ENCODE results near the gene IRGC.

IRGC gene

DNA sequence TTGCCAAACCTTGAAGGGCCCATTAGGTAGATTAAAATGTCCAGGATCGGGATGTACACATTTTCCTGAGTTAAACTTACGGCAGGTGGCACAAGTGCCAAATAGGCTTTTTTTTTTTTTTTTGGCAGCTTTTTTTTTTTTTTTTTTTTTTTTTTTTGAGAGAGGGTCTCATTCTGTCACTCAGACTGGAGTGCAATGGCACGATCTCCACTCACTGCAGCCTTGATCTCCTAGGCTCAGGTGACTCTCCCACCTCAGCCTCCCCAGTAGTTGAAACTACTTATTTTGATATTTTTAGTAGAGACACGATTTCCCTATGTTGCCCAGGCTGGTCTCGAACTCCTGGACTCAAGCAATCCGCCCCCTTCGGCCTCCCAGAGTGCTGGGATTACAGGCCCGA, 9.0 kb downstream of the IRGC start:
- DNase-seq (ENCODE audit: low read depth in 2 of 2): no peak

DNA sequence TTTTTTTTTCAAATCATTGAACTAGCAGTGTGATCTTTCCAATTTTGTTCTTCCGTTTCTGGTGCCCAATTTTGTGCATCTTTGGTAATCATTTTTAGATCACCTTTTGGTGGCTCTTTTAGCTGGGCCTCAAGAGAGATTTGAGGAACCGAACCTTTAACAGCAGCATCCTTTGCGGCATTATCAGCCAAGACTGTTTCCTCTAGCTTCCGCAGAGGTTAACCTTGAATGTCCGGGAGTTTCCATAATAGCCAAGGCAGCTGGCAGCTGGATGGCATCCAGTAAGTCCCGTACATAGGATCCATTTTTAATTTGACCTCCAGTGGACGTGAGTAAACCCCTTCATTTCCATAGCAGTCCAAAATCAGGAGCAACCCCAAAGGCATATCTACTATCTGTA, 9.6 kb downstream of the IRGC start:
- no peak for DNase-seq (ENCODE audit: low read depth in 2 of 2)

DNA sequence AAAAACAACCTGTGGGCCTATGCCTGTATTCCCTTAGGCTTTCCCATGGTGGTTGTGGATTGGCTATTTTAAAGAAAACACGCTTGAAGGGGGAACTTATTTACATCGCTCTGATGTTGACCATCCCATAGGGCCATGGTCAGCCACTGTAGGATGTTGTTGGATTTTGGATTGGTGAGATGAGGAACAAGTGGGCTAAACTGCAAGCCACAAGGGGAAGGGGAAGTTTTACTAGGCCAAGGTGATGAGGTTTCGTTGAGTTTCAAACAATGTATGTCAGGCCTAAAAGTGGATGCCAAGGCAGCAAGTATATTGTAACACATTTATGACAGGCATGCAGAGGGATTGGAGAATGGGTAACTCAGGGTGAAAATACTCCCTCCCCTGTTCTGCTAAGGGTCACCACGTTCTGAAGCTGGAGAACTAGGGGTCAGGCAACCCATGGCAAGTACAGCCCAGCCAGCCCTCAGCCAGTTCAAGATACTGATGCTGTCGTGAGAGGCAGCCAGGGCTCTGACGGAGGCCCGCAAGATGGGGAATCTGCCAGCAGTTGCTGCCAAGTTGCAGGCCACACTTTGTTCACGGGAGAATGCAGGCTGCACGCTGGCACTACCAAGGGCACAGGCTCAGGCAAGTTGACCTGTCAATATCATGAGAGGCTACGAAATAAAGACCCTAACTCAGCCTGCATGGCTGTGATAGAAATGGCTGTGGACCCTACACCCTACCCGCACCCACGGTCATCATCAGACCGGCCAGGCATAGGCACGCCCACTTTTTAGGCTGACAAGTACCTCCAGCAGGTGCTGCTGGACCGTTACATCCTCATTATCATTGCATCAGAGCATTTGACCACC, 11.1 kb downstream of the IRGC start:
- no peak for DNase-seq (ENCODE audit: low read depth in 2 of 2)

DNA sequence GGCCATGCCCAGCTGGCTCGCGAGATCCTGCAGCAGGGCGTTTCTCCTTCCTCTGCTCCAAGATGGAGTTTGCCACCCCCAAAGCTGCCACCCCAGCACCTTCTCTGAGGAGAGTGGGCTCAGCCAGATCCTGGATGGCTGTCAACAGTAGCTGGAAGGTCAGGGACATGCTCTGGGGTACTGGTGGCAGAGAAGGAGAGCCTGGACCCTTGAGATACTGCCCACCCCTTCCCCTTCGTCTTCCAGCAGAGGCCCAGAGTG, 11.6 kb downstream of the IRGC start:
- no peak for DNase-seq (ENCODE audit: low read depth in 2 of 2)

DNA sequence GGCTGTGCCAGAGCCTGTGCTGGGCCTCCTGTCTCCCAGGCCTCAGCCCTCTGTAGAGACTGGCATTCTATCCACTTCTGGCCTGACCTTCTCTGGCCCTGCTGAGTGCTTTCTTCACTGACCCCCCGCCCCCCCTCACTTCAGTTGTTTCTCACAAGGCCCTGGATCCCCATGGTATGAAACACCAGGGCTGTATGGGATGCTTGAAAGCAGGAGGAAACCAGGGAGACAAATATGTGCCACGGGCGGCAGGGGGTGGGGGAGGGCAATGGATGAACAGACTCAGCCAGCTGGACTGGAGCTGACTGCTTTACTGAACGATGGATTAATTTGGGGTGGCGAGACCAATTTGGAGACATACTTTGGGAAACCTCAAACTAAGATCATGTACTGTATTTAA, 14.0 kb downstream of the IRGC start:
- DNase-seq (ENCODE audit: low read depth in 2 of 2): no peak

DNA sequence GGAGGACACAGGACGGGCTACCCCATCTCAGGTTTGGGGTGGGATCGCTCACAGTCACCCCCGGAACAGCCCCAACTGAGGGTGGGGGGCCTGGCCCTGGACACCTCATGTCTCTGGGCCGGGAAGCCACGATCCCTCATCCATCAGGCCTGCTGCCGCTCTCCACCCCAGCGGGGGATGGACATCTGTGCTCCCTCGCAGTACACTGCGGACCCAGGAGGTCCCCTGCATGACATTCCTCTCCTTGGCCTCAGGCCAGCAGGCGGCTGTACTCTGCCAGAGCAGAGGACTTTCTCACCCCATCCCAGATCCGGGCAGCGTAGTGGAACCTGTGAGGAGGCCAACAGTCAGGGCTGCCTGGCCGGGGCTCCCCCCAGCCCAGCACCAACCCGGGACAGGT, 15.5 kb downstream of the IRGC start:
- no peak for DNase-seq (ENCODE audit: low read depth in 2 of 2)

DNA sequence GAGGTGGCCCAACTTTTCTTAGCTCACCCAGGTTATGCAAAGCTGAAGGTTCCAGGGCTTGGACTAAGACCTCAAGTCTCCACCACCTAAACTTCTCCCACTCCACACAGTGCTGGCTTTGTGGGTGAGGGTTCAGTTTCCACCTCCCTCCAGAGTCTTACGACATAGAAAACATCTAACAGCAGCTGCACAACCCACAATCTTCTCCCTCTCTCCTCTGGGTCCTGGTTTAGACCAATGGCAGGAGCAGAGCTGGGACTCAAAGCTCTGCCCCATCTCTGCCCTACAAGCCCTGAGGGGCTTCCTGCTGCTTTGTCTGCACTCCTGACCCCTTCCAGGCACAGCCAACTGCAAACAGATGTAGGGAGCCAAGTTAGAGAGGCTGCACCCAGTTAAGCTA, 16.0 kb downstream of the IRGC start:
- DNase-seq (ENCODE audit: low read depth in 2 of 2): no peak

DNA sequence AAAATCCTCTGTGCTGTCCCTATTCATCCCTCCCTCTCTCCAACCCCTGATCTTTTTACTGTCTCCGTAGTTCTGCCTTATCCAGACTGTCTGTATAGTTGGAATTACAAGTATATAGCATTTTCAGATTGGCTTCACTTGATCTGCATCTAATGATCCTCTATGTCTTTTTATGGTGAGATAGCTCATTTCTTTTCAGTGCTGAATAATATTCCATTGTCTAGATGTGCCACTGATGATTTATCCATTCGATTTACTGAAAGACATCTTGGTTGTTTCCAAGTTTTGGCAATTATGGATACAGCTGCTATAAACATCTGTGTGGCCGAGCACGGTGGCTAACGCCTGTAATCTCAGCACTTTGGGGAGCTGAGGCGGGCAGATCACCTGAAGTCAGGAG, 19.1 kb downstream of the IRGC start:
- no peak for DNase-seq (ENCODE audit: low read depth in 2 of 2)

DNA sequence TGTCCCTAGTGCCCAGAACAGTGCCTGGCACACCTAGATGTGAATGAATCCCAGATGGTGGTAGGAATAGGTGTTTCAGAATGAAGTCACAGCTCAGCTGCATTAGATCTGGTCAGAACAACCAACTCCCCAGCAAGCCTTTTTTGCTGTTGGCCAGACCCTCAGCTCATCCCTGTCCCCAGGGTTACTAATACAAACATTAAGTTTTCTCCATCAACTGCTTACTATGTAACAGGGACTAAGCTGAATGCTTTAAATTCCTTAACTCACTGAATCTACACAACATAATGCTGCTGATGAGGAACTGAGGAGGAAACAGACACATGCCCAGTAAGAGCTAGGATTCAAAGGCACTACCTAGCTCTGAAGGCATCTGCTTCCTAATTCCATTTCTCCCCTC, 20.1 kb downstream of the IRGC start:
- no peak for DNase-seq (ENCODE audit: low read depth in 2 of 2)

DNA sequence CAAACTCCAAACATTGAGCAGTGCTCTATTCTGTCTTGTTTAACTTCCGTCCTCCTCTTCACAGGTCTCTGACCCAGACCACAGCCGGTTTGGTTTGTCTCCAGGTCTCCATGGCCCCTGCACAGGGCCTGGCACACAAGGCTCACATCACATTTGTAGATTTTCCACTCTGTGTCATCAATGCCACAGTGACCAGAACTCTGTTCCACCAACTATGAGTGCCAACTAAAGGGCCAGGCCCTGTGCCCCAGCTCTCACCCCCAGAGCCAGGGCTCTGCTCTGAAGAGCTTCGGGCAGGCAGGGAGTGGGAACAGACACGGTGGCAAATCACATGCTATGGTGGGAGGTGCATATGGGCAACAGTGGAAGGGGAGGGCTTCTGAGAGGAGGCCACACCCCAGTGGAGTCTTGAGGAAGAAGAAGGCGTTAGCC, 22.9 kb downstream of the IRGC start:
- DNase-seq (ENCODE audit: low read depth in 2 of 2): no peak

DNA sequence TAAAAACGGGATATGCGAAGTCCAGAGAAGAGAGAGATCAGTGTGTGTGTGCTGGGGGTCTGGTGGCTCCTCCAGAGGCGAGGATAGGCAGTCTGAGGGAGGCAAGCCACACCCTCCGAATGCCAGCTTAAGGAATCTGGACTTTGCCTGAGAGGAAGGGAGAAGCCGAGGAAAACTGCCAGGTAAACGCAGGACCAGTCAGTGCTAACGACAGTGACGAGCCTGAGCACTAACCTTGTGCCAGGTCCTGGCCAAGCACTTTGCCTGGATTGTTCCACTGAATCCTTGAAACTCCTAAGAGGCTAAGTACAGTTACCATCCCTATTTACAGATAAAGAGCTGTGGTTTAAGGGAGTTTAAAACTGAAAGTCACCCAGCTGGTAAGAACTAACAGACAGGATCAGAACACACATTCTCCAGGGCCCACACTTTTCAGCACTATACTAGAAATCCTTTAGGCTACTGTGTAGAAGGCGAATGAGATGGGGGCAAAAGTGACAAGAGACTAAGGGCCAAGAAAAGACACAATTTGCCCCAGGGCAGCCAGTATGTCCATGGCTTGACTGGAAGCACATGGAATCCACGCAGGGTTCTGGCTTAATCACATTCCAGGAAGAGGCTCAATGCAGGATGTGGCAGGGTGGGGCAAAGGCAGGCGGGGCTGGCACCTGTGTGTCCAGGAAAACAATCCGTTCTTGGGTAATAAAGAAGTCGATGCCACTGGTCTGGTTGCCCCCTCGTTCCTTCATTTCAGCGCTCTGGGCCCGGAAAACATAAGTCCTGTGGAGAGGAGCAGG, 23.8 kb downstream of the IRGC start:
- no peak for DNase-seq (ENCODE audit: low read depth in 2 of 2)

DNA sequence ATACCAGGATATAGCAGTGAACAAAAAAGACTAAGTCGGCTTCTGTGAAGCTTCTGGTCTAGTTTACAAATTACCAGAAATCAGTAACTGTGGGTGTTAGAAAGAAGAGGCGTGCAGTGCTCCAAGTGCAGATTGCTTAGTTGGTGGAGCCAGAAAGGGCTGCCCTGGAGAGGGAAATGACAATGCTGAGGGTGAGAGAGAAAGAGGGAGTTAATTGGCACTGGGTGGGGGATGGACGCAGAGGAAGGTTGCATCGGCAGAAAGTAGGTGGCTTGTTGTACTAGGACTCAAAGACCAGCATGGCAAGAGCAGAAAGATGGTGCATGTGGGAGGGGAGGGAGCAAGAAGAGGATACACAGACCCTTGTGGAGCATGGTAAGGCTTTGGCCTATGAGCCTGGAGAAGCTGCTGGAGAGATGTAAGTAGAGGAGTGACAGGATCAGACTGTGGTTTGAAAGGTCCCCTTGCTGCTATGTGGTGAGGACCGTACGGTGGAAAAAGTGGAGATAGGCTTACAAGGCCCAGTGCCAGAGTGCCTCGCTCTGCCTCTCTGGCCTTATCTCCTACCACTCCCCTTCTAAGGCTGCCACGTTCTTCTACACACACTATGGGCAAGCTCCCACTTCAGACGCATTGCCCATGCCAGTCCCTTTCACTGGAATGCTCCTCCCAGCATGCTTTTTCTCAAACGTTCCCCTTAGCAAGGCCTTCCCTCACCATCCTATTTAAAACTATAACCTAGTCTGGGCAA, 25.4 kb downstream of the IRGC start:
- no peak for DNase-seq (ENCODE audit: low read depth in 2 of 2)

DNA sequence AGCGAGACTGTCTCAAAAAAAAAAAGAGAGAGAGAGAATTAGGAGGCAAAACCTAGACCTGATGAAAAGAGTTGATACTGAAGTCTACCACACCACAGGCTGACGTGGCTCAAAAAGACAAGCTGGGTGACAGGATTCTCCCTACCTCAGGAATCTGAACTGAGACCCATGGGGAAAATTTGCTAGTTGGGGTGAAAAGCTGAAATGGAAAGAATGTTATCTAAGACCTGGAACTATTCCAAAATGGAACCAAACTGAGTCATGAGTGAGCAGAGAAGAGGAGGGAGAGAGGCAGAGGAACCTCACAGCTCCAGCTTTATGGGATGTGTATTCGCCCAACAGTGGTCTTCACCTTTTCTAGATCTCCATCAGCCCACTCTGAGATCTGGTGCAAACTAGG, 27.2 kb downstream of the IRGC start:
- DNase-seq (ENCODE audit: low read depth in 2 of 2): no peak

DNA sequence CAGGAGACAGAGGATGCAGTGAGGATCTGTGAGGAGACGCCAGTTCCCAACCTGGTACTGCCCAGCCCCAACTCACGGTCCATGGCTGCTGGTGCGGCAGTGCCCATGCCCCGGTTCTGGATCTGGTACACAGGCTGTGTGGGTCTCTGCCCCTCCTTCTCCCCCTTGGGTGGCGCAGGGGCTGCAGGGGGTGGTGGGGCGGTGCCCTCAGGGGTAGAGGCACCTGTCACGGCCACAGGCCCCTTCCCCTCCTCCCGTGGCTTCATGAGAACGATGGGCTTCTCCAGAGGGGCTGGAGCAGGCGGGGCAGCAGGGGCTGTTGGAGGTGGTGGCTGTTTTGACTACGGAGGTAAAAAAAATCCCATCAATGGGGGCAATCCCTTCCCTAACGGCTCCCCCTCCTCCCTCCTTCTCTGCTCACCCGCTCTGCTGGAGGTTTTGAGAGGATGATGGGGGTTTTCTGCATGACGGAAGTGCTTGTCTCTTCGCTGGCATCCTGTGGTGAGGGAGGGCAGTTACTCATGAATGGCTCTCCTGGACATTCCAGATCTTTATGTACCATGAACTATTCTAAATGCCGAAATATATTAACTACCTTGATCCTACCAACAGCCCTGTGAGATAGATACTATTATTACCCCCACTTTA, 31.8 kb downstream of the IRGC start:
- DNase-seq (ENCODE audit: low read depth in 2 of 2): no peak

DNA sequence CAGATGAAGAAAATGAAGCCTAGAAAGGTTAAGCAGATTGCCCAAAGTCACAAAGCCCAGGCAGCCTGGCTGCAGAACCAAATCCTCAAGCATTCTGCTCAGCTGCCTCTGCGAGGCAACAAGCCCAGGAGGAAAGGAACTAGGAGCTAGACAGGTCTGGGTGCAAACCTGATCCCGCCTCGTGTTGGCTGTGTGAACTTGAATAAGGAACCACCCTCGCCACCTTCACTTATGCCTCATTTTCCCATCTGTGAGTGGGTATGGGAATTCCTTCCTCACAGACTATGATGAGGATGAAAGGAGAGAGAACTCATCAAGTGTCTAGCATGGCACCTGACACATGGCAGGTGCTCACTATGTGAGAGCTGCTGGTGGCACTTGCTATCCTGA, 32.3 kb downstream of the IRGC start:
- DNase-seq (ENCODE audit: low read depth in 2 of 2): no peak

DNA sequence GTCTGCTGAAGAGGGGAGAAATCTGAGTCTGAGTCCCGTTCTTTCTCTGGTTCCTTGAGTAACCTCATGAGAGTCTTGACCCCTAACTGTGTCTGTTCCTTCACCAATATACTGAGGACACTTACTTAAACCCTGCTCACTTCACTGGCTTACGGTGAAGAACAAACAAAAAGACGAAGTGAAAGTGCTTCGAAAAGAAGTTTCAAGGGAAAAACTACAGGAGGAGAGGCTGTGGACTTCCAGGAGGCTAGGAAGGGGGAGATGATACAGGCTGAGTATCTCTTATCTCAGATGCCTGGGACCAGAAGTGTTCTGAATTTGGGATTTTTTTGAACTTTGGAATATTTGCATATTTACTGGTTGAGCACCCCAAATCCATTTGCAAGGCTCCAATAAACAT, 32.8 kb downstream of the IRGC start:
- DNase-seq (ENCODE audit: low read depth in 2 of 2): no peak

DNA sequence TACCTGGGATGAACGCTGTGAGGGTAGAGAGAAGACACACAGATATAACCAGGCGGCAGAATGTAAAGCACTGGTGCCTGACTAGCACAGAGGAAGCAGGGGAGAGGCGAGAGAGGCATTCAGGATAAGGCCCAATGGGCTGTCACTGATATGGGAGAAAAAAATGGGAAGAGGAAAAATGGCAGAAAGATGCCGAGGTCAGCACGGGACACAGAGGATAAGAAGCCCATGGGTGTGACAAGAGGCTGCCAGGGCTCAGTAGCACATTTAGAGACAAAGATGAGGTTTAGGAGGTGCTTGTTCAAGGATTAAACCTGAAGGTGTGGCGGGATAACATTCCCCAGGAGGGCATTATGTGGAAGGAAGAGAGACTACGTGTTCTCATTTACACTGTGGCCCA, 33.3 kb downstream of the IRGC start:
- DNase-seq (ENCODE audit: low read depth in 2 of 2): no peak

DNA sequence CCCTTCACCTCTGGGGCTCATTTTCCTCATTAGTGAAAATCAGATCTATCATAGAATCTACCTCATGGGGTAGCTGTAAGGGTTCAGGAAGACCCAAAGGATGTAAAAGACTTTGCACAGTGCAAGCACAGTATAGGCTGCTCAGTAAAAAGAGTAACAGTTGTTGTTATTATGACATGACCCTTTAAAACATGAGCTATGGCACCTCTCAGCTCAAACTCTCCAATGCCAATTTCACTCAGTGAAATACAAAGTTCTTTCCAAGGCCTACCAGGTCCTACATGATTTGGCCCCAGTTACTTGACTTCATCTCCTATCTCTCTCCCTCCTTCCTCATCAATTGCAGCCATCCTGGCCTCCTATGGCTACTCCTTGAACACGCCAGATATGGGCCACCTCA, 34.0 kb downstream of the IRGC start:
- no peak for DNase-seq (ENCODE audit: low read depth in 2 of 2)

DNA sequence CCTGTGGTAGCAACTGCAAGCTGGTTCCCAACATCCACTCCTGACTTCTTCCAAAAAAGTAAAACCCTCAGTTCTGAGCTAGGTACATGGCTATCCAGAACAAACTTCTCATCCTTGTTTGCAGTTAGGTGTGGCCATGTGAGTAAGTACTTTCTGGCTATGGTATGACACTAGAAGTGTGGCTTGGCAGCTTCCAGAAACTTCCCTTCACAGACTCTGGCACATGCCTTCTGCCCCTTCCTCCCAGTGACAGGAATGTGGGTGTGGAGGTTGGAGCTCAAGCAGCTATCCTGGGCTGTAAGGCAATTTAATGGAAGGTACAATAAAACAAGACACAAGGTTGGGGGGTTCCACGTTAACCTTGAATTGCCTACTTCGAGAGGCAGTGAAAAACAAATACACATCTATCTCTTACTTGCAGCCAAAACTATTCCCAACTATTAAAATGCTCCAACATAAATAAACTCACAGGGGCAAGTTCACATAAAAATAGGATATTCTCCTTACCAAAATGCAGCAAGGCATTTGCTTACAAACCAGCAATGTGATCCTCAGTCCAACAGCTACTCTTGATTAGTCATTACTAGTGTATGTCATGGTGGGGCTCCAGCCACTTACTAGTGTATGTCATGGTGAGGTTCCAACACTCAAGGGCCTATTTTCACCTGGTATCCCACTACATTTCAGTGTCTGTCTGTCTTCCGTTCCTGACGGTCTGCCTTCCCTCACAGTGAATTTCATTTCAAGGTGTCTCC, 35.8 kb downstream of the IRGC start:
- no peak for DNase-seq (ENCODE audit: low read depth in 2 of 2)

DNA sequence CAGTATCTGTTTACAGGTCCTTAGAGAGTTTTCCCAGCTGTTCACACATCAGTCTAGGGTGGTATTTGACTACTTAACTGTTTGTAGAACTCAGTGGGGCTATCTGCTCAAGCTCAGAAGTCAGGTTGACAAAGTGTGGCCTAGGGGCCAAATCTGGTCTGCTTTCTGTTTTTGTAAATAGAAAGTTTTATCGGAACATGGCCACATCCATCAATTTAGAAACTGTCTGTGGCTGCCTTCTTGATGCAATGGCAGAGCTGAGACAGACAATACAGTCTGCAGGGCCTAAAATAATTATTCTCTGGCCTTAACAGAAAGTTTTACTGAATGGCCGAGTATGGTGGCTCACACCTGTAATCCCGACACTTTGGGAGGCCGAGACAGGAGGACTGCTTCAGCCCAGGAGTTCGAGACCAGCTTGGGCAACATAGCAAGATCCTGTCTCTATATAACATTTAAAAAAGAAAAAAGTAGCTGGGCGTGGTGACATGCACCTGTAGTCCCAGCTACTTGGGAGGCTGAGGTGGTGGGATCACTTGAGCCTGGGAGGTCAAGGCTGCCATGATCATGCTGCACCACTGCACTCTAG, 36.5 kb downstream of the IRGC start:
- DNase-seq (ENCODE audit: low read depth in 2 of 2): no peak

DNA sequence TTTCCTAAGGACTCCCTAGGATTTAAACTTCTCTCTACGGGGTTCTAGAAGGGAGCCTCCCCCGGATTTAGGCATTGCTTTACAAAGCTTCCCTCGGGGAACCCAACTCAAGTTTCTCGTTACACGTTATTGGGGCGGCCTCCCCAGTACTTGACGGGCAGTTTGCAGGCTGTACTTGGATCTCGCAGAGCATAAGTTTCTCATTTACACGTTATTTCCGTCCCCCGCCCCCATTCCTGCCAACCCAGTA, 38.3 kb downstream of the IRGC start:
- no peak for DNase-seq (ENCODE audit: low read depth in 2 of 2)
